GM12891 (cell line): ENCODE data around the gene NAA80.
A peak's percentile ranks its signal among the peaks of the same experiment; 100 is the strongest.

Experiments
- DNase-seq: peaks from one replicate; pipeline ENCODE4 v3.0.0; 2011; ENCODE audit warnings: low spot score; ENCODE audit not compliant: insufficient read length
- FAIRE-seq: peaks from 2 replicates; lab custom pipeline; 2011; peaks lifted over from hg19 to GRCh38; lab: Jason Lieb, UNC
- PAX5 ChIP-seq: IDR thresholded peaks from 2 replicates; pipeline ENCODE4 v1.6.1; 2011; ENCODE audit warnings: low read length, moderate library complexity, mild to moderate bottlenecking; ENCODE audit not compliant: insufficient read depth, severe bottlenecking
- POLR2A ChIP-seq: IDR thresholded peaks from 2 replicates; pipeline ENCODE4 v1.6.1; 2011; ENCODE audit warnings: low read depth, low read length, control low read depth
- POLR2AphosphoS5 ChIP-seq: IDR thresholded peaks from 2 replicates; pipeline ENCODE4 v1.6.1; 2011; ENCODE audit warnings: low read depth, low read length, control low read depth
- POU2F2 ChIP-seq: IDR thresholded peaks from 2 replicates; pipeline ENCODE4 v1.6.1; 2011; ENCODE audit warnings: low read depth, mild to moderate bottlenecking, control low read depth, low read length, moderate library complexity
- SPI1 ChIP-seq: IDR thresholded peaks from 2 replicates; pipeline ENCODE4 v1.6.1; 2011; ENCODE audit warnings: low read depth, low read length, control low read depth
- TAF1 ChIP-seq: IDR thresholded peaks from 2 replicates; pipeline ENCODE4 v1.6.1; 2011; ENCODE audit warnings: low read depth, low read length, control low read depth

NAA80 gene

GRCh38 chr3:50299638-50299928, 378 bp upstream of the NAA80 start:
- DNase-seq (no peak), FAIRE-seq (no peak)

GRCh38 chr3:50297896-50298725, 1.1 kb downstream of the NAA80 start:
- TF ChIP-seq POLR2AphosphoS5 (no peak), POU2F2 (no peak), SPI1 (no peak), PAX5 (no peak), TAF1 (no peak), POLR2A (no peak)
- DNase-seq (no peak), FAIRE-seq (peak; percentile 16)

More at GRCh38 chr3:50299638-50299928, 378 bp upstream of the NAA80 start:
- TF ChIP-seq POLR2AphosphoS5 (no peak), POLR2A (no peak), SPI1 (no peak), PAX5 (no peak), TAF1 (no peak), POU2F2 (no peak)

GRCh38 chr3:50297384-50297775, 1.8 kb downstream of the NAA80 start:
- TF ChIP-seq POLR2AphosphoS5 (no peak), POLR2A (no peak), POU2F2 (no peak), SPI1 (no peak)
- FAIRE-seq (no peak), DNase-seq (no peak)

- DNase-seq (no peak), FAIRE-seq (no peak)
- TF ChIP-seq POU2F2 (no peak), PAX5 (no peak), POLR2AphosphoS5 (no peak), POLR2A (no peak), TAF1 (no peak), SPI1 (no peak)
Measured at GRCh38 chr3:50296721-50297383, 2.4 kb downstream of the NAA80 start.

GRCh38 chr3:50295553-50296431, 3.4 kb downstream of the NAA80 start:
- no peak for DNase-seq
- TF ChIP-seq POU2F2 (no peak), POLR2A (no peak), SPI1 (no peak), TAF1 (no peak), PAX5 (no peak), POLR2AphosphoS5 (no peak)
- FAIRE-seq = no peak

GRCh38 chr3:50294492-50295403, 4.5 kb downstream of the NAA80 start:
- DNase-seq (no peak), FAIRE-seq (no peak)
- TF ChIP-seq POLR2AphosphoS5 = no peak
- TF ChIP-seq TAF1 = no peak
- TF ChIP-seq PAX5 = no peak
- no peak for TF ChIP-seq POU2F2
- TF ChIP-seq POLR2A = no peak
- no peak for TF ChIP-seq SPI1

GRCh38 chr3:50294089-50294488, 5.1 kb downstream of the NAA80 start:
- FAIRE-seq (no peak), DNase-seq (no peak)
- TF ChIP-seq POLR2A = no peak
- no peak for TF ChIP-seq SPI1
- no peak for TF ChIP-seq PAX5
- TF ChIP-seq TAF1 = no peak
- no peak for TF ChIP-seq POLR2AphosphoS5
- no peak for TF ChIP-seq POU2F2

GRCh38 chr3:50293079-50293801, 6.0 kb downstream of the NAA80 start:
- no peak for TF ChIP-seq TAF1
- TF ChIP-seq POLR2AphosphoS5 = no peak
- TF ChIP-seq POLR2A = no peak
- FAIRE-seq (no peak), DNase-seq (no peak)
